Spleen (tissue), 11 donors: ENCODE results near the gene YTHDF1. TPM values are rescaled to one million over a fixed set of nuclear protein-coding genes. Genes with fewer than 3 reads are reported as not detected.

ENCODE experiments used
- DNase-seq: peaks from one replicate; pipeline ENCODE4 v3.0.0-alpha.2; 2020
- H3K27ac ChIP-seq, 8 donors: fragments of 200-600 bp; sonication (generic) in 7 of 8; 1 replicate in 4 of 8; 2 replicates in 4 of 8; pipeline versions ENCODE4 v1.5.0 to v1.8.0; 2016 to 2021; ENCODE audit warnings: inconsistent platforms in 4 of 8, mild to moderate bottlenecking in 4 of 8, moderate library complexity in 1 of 8
- H3K27me3 ChIP-seq, 7 donors: fragments of 200-600 bp; sonication (generic) in 6 of 7; replicated peaks in 1 of 7; 1 replicate in 4 of 7; 2 replicates in 3 of 7; pipeline versions ENCODE4 v1.5.0 to v1.8.0; 2016 to 2021; ENCODE audit warnings: inconsistent platforms in 3 of 7, mild to moderate bottlenecking in 1 of 7
- H3K36me3 ChIP-seq, 6 donors: fragments of 200-600 bp; sonication (generic) in 5 of 6; 1 replicate in 4 of 6; 2 replicates in 2 of 6; pipeline versions ENCODE4 v1.5.0 to v1.8.0; 2016 to 2021; ENCODE audit warnings: inconsistent platforms in 2 of 6
- H3K4me1 ChIP-seq, 6 donors: fragments of 200-600 bp; sonication (generic) in 5 of 6; 1 replicate in 3 of 6; 2 replicates in 3 of 6; pipeline versions ENCODE4 v1.5.0 to v1.8.0; 2016 to 2021; ENCODE audit warnings: inconsistent platforms in 3 of 6
- H3K4me3 ChIP-seq, 8 donors: fragments of 200-600 bp; sonication (generic) in 7 of 8; 1 replicate in 4 of 8; 2 replicates in 4 of 8; pipeline versions ENCODE4 v1.5.0 to v1.8.0; 2016 to 2021; ENCODE audit warnings: inconsistent platforms in 4 of 8, mild to moderate bottlenecking in 4 of 8, moderate library complexity in 2 of 8
- H3K9me3 ChIP-seq, 8 donors: fragments of 200-600 bp; sonication (generic) in 7 of 8; 1 replicate in 4 of 8; 2 replicates in 4 of 8; pipeline versions ENCODE4 v1.5.0 to v1.8.0; 2016 to 2021; ENCODE audit warnings: inconsistent platforms in 4 of 8
- POLR2A ChIP-seq, 3 donors: fragments of 450-650 bp; IDR thresholded peaks; one replicate each; pipeline ENCODE4 v1.5.1; 2017; ENCODE audit warnings: antibody characterized with exemption in 3 of 3, mild to moderate bottlenecking in 1 of 3
- POLR2AphosphoS5 ChIP-seq, 3 donors: sonication (generic); formaldehyde crosslinking; IDR thresholded peaks; one replicate each; pipeline ENCODE4 v1.5.1; 2017; ENCODE audit warnings: antibody characterized with exemption in 3 of 3
- WGBS, 5 donors: extraction: QIAGEN DNeasy Blood & Tissue Kit in 3 of 5; methylation state at CpG; one replicate each; pipeline versions ENCODE4 v1.1.5 to v1.1.7; 2013 to 2018; 5-methylcytosine and 5-hydroxymethylcytosine counted together
- intact Hi-C: fragments of 100-400 bp; cut with DNase I; formaldehyde crosslinking; loops from one replicate; pipeline ENCODE4 v1.15.0; 2023; ENCODE audit warnings: low total_unique reads
- polyA plus RNA-seq, 3 donors: library from polyadenylated mRNA; stranded (reverse); fragments of 200-250 nt; gene quantifications; one replicate each; pipeline ENCODE4 v1.2.1, GENCODE V29; 2013
- total RNA-seq, 7 donors: library from RNA; depleted of rRNA in 3 of 7; stranded (reverse); fragments of >200 nt in 3 of 7; fragmentation: NEBNext Ultra II Directional in 4 of 7; extraction: Animal tissue kit (Norgen Biotek cat#: 25700) in 4 of 7; gene quantifications; one replicate each; pipeline versions ENCODE4 v1.1.0 to v1.2.1, GENCODE V29; 2016 to 2021
- TF ChIP-seq, protein P1 (sequence below), 11 experiments: fragments of 200-600 bp in 7 of 11; fragments of 450-650 bp in 4 of 11; sonication (generic) in 4 of 11; IDR thresholded peaks in 8 of 11; conservative IDR thresholded peaks in 3 of 11; 1 replicate in 7 of 11; 2 replicates in 4 of 11; pipeline versions ENCODE4 v1.4.0 to v1.8.0; 2016 to 2021; ENCODE audit warnings: antibody characterized with exemption in 11 of 11, inconsistent platforms in 4 of 11, mild to moderate bottlenecking in 1 of 11
- donor health status: healthy with polysubstance abuse.
- donor health status: DM: no; HTN: no; CAD: no; lungs with moderate emphysema.
- donor health status: DM: no; HTN: no; CAD: no.
- donor health status: Bipolar disorder and iron deficiency.
- donor health status: healthy.
- donor health status: DM: no; HTN: no; CAD: no.
- donor health status: DM: yes; HTN: yes; CAD: no.

YTHDF1 gene
- total and polyA plus RNA-seq, 10 donors = 18.8 to 41.6 (median 33.0) TPM

DNA sequence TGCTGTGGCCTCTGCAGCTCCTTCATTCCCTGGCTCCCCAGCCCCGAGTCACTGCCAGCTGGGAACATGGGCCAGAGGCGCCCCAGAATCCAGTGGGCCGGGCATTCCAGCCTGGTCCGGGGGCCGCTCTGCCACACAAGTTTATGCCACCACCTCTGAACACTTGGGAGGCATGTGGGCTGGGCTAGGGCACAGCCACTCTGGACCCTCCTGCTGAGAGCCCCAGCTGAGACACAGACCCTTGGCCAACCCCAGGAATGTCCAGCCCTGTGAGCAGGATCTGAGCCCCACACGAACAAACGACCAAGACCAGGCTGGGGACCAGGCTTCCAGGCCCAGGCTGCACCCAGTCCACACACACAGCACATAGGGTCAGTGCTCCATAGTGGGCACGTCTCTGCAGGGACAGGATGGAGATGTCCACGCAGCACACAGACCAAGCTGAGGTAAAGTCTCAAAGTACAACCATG lies 33.0 kb downstream of the YTHDF1 start:
- Histone ChIP-seq H3K27me3 (peaks cover 2 to 61% (median 43%) of the 10 kb centered on the region in 7 donors), H3K9me3 (no peaks in the 10 kb centered on the region), H3K4me3 (no peak overlapping the region), H3K27ac (no peak overlapping the region), H3K4me1 (peaks cover 4 to 22% (median 19%) of the 10 kb centered on the region in 6 donors), H3K36me3 (no peaks in the 10 kb centered on the region)
- intact Hi-C loops = no loop called here
- no peak for DNase-seq
- WGBS, 5 donors = 51 to 64% (median 54%) methylated on average over 5 to 9 of the region's 9 CpGs
- no peak for TF ChIP-seq POLR2A (IDR thresholded peaks at IDR 0.05)
- TF ChIP-seq, protein P1, sequence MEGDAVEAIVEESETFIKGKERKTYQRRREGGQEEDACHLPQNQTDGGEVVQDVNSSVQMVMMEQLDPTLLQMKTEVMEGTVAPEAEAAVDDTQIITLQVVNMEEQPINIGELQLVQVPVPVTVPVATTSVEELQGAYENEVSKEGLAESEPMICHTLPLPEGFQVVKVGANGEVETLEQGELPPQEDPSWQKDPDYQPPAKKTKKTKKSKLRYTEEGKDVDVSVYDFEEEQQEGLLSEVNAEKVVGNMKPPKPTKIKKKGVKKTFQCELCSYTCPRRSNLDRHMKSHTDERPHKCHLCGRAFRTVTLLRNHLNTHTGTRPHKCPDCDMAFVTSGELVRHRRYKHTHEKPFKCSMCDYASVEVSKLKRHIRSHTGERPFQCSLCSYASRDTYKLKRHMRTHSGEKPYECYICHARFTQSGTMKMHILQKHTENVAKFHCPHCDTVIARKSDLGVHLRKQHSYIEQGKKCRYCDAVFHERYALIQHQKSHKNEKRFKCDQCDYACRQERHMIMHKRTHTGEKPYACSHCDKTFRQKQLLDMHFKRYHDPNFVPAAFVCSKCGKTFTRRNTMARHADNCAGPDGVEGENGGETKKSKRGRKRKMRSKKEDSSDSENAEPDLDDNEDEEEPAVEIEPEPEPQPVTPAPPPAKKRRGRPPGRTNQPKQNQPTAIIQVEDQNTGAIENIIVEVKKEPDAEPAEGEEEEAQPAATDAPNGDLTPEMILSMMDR (IDR thresholded peaks at IDR 0.05 in 8 of 11, conservative IDR thresholded peaks at IDR 0.05 in 3 of 11) = no peak
- TF ChIP-seq POLR2AphosphoS5 (IDR thresholded peaks at IDR 0.05) = no peak

- Histone ChIP-seq H3K27ac (no peak overlapping the region), H3K27me3 (peaks cover 2 to 67% (median 48%) of the 10 kb centered on the region in 7 donors), H3K36me3 (no peaks in the 10 kb centered on the region), H3K4me3 (no peak overlapping the region), H3K9me3 (no peaks in the 10 kb centered on the region), H3K4me1 (peaks cover 8 to 28% (median 25%) of the 10 kb centered on the region in 6 donors)
- 45 to 68% (median 56%) methylated on average over 7 to 8 of the region's 8 CpGs for WGBS, 5 donors
- DNase-seq = no peak
- intact Hi-C loops = no loop called here
- TF ChIP-seq, protein P1 (IDR thresholded peaks at IDR 0.05 in 8 of 11, conservative IDR thresholded peaks at IDR 0.05 in 3 of 11) = no peak
- no peak for TF ChIP-seq POLR2A (IDR thresholded peaks at IDR 0.05)
- no peak for TF ChIP-seq POLR2AphosphoS5 (IDR thresholded peaks at IDR 0.05)
Observed at GRCh38 chr20:63182425-63182824, 33.5 kb downstream of the YTHDF1 start.

DNA sequence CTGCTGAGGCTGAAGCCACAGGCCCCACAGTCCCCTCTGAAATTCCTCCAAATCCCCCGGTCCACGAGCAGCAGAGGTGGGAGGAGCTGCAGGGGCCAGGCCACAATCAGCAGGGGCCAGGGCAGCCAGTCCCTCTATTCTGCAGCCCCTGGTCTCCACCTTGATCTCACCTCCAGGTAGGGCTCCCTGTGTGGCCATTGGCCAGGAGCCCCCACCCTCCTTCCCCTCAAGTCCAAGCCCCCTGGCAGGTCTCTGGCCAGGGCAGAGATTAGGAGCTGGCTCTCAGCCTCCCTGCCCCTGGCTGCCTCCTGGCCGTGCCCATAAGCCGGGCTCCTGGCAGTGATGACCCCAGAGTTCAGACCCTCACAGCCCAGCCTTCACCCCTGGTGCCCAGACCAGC lies 34.7 kb downstream of the YTHDF1 start:
- 53 to 73% (median 59%) methylated on average over 2 to 4 of the region's 4 CpGs for WGBS, 5 donors
- H3K4me3 ChIP-seq = no peak overlapping the region
- H3K36me3 ChIP-seq = no peaks in the 10 kb centered on the region
- H3K4me1 ChIP-seq = peaks cover 8 to 40% (median 35%) of the 10 kb centered on the region in 6 donors
- intact Hi-C loops = no loop called here
- TF ChIP-seq, protein P1 (IDR thresholded peaks at IDR 0.05 in 8 of 11, conservative IDR thresholded peaks at IDR 0.05 in 3 of 11) = no peak
- TF ChIP-seq POLR2A (IDR thresholded peaks at IDR 0.05) (no peak), POLR2AphosphoS5 (IDR thresholded peaks at IDR 0.05) (no peak)
- H3K9me3 ChIP-seq = no peaks in the 10 kb centered on the region
- peaks cover 8 to 79% (median 60%) of the 10 kb centered on the region in 7 donors for H3K27me3 ChIP-seq
- DNase-seq = no peak
- H3K27ac ChIP-seq = no peak overlapping the region

DNA sequence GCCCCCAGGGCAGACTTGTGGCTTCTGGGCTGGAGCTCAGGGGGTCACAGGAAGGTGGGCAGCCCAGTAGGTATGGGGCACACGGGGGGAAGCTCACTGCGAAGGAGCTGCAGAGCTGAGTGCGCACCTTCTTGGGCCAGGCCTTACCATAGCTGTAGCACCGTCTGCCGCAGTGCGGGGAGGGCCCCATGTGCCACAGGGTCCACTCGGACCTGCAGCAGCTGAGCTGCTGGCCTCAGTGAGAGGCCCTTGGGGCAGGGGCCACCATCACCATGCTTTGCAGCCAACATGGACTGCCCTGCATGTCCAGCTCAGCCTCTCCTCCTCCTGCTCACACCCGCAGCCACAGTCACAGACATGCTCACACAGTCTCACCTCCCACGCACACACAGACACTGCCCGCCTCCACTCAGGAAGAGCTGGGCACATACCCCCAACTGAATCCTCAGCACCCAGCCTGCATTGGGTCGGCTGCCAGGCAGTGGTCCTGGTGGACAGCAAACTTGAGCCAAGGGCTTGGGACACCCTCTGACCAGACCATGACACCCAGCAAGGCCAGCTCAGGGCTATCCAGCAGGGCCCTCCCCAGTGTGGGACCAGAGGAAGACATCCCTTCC lies 35.3 kb downstream of the YTHDF1 start:
- DNase-seq = no peak
- Histone ChIP-seq H3K4me1 (peaks cover 8 to 45% (median 40%) of the 10 kb centered on the region in 6 donors), H3K4me3 (no peak overlapping the region), H3K27ac (no peak overlapping the region), H3K9me3 (no peaks in the 10 kb centered on the region), H3K27me3 (peaks cover 8 to 84% (median 66%) of the 10 kb centered on the region in 7 donors), H3K36me3 (no peaks in the 10 kb centered on the region)
- 75 to 92% (median 78%) methylated on average over 4 to 11 of the region's 11 CpGs for WGBS, 5 donors
- no peak for TF ChIP-seq POLR2AphosphoS5 (IDR thresholded peaks at IDR 0.05)
- TF ChIP-seq, protein P1 (IDR thresholded peaks at IDR 0.05 in 8 of 11, conservative IDR thresholded peaks at IDR 0.05 in 3 of 11) = no peak
- TF ChIP-seq POLR2A (IDR thresholded peaks at IDR 0.05) = no peak
- intact Hi-C loops = no loop called here
